Measurements from ENCODE around the gene UTP25.
A peak's percentile ranks its signal among the peaks of the same experiment; 100 is the strongest.

UTP25 gene

DNA sequence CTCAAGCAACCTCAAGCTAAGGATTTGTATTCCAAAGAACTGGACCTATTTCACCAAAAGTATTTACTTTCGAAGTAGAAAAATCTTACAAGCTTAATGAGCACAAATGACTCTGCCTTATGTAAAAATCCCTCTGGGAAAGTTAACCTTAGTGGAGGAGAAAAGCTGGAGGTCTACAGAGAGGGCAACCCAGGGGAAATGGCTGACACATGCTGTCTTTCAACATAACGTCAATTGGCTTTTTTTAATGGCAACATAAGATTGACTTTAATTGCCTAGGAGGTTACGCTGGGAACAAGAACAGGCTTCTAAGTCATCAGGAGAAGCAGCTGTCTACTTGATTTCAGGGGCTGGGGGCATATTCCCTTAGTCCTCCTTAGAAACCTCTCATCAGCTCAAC lies 52.3 kb downstream of the UTP25 start:
- no peak overlapping the region for H3K4ac ChIP-seq (ENCODE audit: low read depth, low read length)
- no peak overlapping the region for H4K5ac ChIP-seq (ENCODE audit: low read length)
- no peak overlapping the region for H3K4me2 ChIP-seq (ENCODE audit: low read length)
- no peaks in the 10 kb centered on the region for H3K79me1 ChIP-seq (ENCODE audit: low read length)
- H3K9ac ChIP-seq (ENCODE audit: low read length) = no peak overlapping the region
- H3K36me3 ChIP-seq (ENCODE audit: control insufficient read depth, insufficient read depth, low read length) = no peaks in the 10 kb centered on the region
- H2AK5ac ChIP-seq (ENCODE audit: low read length) = no peak overlapping the region
- no peaks in the 10 kb centered on the region for H3K27me3 ChIP-seq (ENCODE audit: insufficient read depth, low read length, poor library complexity)
- H2BK5ac ChIP-seq (ENCODE audit: low read length) = no peak overlapping the region
- H3K18ac ChIP-seq (ENCODE audit: low read length) = no peak overlapping the region
- H2BK15ac ChIP-seq (replicated peaks; ENCODE audit: low read depth) = no peak overlapping the region
- no peak overlapping the region for H3K4me3 ChIP-seq (ENCODE audit: low read length)
- H3K23ac ChIP-seq (ENCODE audit: low read length) = no peak overlapping the region
- H3K56ac ChIP-seq (ENCODE audit: low read length) = no peak overlapping the region
- DNase-seq = no peak
- no peak overlapping the region for H2BK120ac ChIP-seq (ENCODE audit: low read depth, low read length)
- H3K4me1 ChIP-seq (ENCODE audit: control insufficient read depth, low read depth, low read length) = no peaks in the 10 kb centered on the region
- no peak overlapping the region for H4K8ac ChIP-seq (ENCODE audit: low read depth, low read length)
- no peak overlapping the region for H3K27ac ChIP-seq (ENCODE audit: low read depth, low read length)
- WGBS (ENCODE audit: extremely low coverage, insufficient coverage, low lambda C conversion rate) = no CpG with 5 or more reads among the region's 3 CpGs
- no peaks in the 10 kb centered on the region for H3K79me2 ChIP-seq (ENCODE audit: control insufficient read depth, insufficient read depth, low read length)

DNA sequence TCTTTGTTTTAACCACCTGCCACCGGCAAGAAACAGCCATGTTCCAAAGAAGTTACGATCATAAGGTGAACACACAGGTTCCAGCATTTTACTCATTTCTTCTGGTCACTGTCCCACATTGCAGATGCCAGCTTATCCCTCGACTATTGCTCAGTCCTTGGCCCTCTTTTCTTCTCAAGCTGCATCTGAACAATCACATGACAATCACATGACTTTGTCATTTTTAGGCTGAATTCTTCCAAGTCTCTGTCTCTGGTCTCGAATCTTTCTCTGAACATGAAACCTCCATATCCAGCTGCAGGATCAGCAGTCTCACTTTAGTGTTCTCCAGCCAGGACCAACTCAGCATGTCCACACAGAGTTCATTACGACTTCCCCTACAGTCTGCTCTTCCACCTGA lies 53.8 kb downstream of the UTP25 start:
- H4K5ac ChIP-seq (ENCODE audit: low read length) = no peak overlapping the region
- H2BK120ac ChIP-seq (ENCODE audit: low read depth, low read length) = no peak overlapping the region
- no peaks in the 10 kb centered on the region for H3K27me3 ChIP-seq (ENCODE audit: insufficient read depth, low read length, poor library complexity)

DNA sequence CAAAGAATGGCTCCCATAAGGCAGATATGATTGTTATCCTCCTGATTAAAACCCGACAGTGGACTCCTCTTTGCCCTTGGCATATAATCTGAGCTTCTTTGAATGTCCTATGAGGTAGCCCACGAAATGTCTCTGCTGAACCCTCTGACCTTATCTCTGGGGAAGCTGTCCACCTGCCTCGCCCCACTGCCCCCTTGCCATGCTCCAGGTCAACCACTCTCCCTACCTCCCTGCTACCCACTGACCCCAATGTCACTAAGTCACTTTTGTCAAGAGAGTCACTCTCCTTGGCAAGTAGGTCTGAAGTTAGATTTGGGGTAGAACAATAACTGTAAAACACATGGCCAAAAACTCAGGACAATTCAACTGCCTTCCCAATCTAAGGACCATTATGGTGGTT lies 54.5 kb downstream of the UTP25 start:
- H3K79me1 ChIP-seq (ENCODE audit: low read length) = no peaks in the 10 kb centered on the region
- H3K9ac ChIP-seq (ENCODE audit: low read length) = no peak overlapping the region
- no peaks in the 10 kb centered on the region for H3K79me2 ChIP-seq (ENCODE audit: control insufficient read depth, insufficient read depth, low read length)
- no peak overlapping the region for H3K4me2 ChIP-seq (ENCODE audit: low read length)
- H2BK5ac ChIP-seq (ENCODE audit: low read length) = no peak overlapping the region
- H3K4ac ChIP-seq (ENCODE audit: low read depth, low read length) = no peak overlapping the region
- WGBS (ENCODE audit: extremely low coverage, insufficient coverage, low lambda C conversion rate) = no CpG with 5 or more reads among the region's 3 CpGs
- H3K36me3 ChIP-seq (ENCODE audit: control insufficient read depth, insufficient read depth, low read length) = no peaks in the 10 kb centered on the region
- H3K4me3 ChIP-seq (ENCODE audit: low read length) = no peak overlapping the region
- H3K4me1 ChIP-seq (ENCODE audit: control insufficient read depth, low read depth, low read length) = no peaks in the 10 kb centered on the region
- no peak overlapping the region for H3K27ac ChIP-seq (ENCODE audit: low read depth, low read length)
- no peak overlapping the region for H3K56ac ChIP-seq (ENCODE audit: low read length)
- H2BK120ac ChIP-seq (ENCODE audit: low read depth, low read length) = no peak overlapping the region
- no peak overlapping the region for H2AK5ac ChIP-seq (ENCODE audit: low read length)
- no peak for DNase-seq
- H2BK15ac ChIP-seq (replicated peaks; ENCODE audit: low read depth) = no peak overlapping the region
- H3K23ac ChIP-seq (ENCODE audit: low read length) = no peak overlapping the region
- H4K8ac ChIP-seq (ENCODE audit: low read depth, low read length) = no peak overlapping the region
- no peak overlapping the region for H4K5ac ChIP-seq (ENCODE audit: low read length)
- H3K27me3 ChIP-seq (ENCODE audit: insufficient read depth, low read length, poor library complexity) = no peaks in the 10 kb centered on the region
- no peak overlapping the region for H3K18ac ChIP-seq (ENCODE audit: low read length)

More for the DNA sequence above, 53.8 kb downstream of the UTP25 start:
- Histone ChIP-seq H2AK5ac (ENCODE audit: low read length) (no peak overlapping the region), H3K27ac (ENCODE audit: low read depth, low read length) (no peak overlapping the region), H3K4me1 (ENCODE audit: control insufficient read depth, low read depth, low read length) (no peaks in the 10 kb centered on the region), H2BK5ac (ENCODE audit: low read length) (no peak overlapping the region), H3K18ac (ENCODE audit: low read length) (no peak overlapping the region), H2BK15ac (replicated peaks; ENCODE audit: low read depth) (no peak overlapping the region), H3K79me2 (ENCODE audit: control insufficient read depth, insufficient read depth, low read length) (no peaks in the 10 kb centered on the region), H3K4me2 (ENCODE audit: low read length) (no peak overlapping the region), H3K4me3 (ENCODE audit: low read length) (no peak overlapping the region), H4K8ac (ENCODE audit: low read depth, low read length) (no peak overlapping the region), H3K79me1 (ENCODE audit: low read length) (no peaks in the 10 kb centered on the region), H3K36me3 (ENCODE audit: control insufficient read depth, insufficient read depth, low read length) (no peaks in the 10 kb centered on the region), H3K9ac (ENCODE audit: low read length) (no peak overlapping the region), H3K56ac (ENCODE audit: low read length) (no peak overlapping the region), H3K23ac (ENCODE audit: low read length) (no peak overlapping the region), H3K4ac (ENCODE audit: low read depth, low read length) (no peak overlapping the region)
- no peak for DNase-seq
- no CpG with 5 or more reads among the region's 5 CpGs for WGBS (ENCODE audit: extremely low coverage, insufficient coverage, low lambda C conversion rate)

DNA sequence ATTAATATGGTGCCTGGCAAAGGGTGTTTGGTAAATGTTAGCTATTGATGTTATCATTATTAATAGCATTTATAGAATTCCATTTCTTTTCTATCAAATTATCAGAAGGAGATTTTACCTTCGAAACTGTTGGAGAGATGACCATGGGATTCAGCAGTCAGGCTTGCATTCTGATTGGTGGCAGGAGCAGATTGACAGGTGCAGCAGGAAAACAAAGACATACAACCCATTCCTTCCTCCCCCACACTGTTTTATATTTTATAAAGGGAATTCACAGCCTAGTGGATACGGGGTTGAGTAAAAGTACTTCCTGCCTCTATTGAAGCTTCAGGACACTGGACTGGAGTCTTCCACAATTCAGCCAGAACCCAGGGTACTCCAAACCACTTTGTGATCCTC lies 55.2 kb downstream of the UTP25 start:
- Histone ChIP-seq H3K36me3 (ENCODE audit: control insufficient read depth, insufficient read depth, low read length) (no peaks in the 10 kb centered on the region), H3K27ac (ENCODE audit: low read depth, low read length) (no peak overlapping the region), H3K18ac (ENCODE audit: low read length) (no peak overlapping the region), H3K4me3 (ENCODE audit: low read length) (no peak overlapping the region), H3K27me3 (ENCODE audit: insufficient read depth, low read length, poor library complexity) (no peaks in the 10 kb centered on the region), H3K4ac (ENCODE audit: low read depth, low read length) (no peak overlapping the region), H2BK15ac (replicated peaks; ENCODE audit: low read depth) (no peak overlapping the region), H2BK5ac (ENCODE audit: low read length) (no peak overlapping the region), H4K8ac (ENCODE audit: low read depth, low read length) (no peak overlapping the region), H3K4me1 (ENCODE audit: control insufficient read depth, low read depth, low read length) (no peaks in the 10 kb centered on the region), H3K4me2 (ENCODE audit: low read length) (no peak overlapping the region), H3K9ac (ENCODE audit: low read length) (no peak overlapping the region), H3K79me1 (ENCODE audit: low read length) (no peaks in the 10 kb centered on the region), H3K79me2 (ENCODE audit: control insufficient read depth, insufficient read depth, low read length) (no peaks in the 10 kb centered on the region), H3K56ac (ENCODE audit: low read length) (no peak overlapping the region), H3K23ac (ENCODE audit: low read length) (no peak overlapping the region), H2AK5ac (ENCODE audit: low read length) (no peak overlapping the region), H4K5ac (ENCODE audit: low read length) (no peak overlapping the region), H2BK120ac (ENCODE audit: low read depth, low read length) (no peak overlapping the region)
- no peak for DNase-seq
- WGBS (ENCODE audit: extremely low coverage, insufficient coverage, low lambda C conversion rate) = no CpG with 5 or more reads among the region's 2 CpGs

DNA sequence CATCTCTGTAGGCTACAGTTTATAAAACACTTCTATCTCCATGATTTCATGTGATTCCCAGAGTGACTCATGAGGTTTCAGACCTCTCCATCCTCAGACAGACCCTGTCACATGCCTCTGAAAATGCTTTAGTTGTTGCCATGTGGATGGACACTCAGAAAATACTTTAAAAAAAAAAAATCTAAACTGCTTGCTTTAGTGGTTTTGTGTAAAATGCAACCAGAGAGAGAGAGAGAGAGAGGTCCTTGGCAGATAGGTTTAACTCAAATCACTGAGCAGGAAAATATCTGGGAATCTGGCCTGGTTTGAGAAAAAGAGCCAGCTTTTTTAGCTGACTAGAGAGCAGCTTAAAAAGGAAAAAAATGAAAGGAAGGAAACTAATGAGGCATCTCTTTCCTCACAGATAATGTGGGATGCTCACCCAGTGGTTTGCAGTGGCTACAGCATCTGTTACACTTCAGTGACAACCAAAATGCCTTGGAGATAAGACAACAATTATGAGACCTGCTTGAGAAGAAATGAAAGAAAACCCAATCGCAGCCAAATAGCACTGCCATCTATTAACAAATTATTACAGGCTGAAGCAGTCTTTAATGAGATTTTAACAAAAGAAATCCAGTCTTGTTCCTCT lies 55.7 kb downstream of the UTP25 start:
- Histone ChIP-seq H3K18ac (ENCODE audit: low read length) (no peak overlapping the region), H4K5ac (ENCODE audit: low read length) (no peak overlapping the region), H3K79me1 (ENCODE audit: low read length) (no peaks in the 10 kb centered on the region), H3K79me2 (ENCODE audit: control insufficient read depth, insufficient read depth, low read length) (no peaks in the 10 kb centered on the region), H3K4me3 (ENCODE audit: low read length) (no peak overlapping the region), H3K27ac (ENCODE audit: low read depth, low read length) (no peak overlapping the region), H3K27me3 (ENCODE audit: insufficient read depth, low read length, poor library complexity) (no peaks in the 10 kb centered on the region), H4K8ac (ENCODE audit: low read depth, low read length) (no peak overlapping the region), H3K4me2 (ENCODE audit: low read length) (no peak overlapping the region), H2BK5ac (ENCODE audit: low read length) (no peak overlapping the region), H3K36me3 (ENCODE audit: control insufficient read depth, insufficient read depth, low read length) (no peaks in the 10 kb centered on the region), H2AK5ac (ENCODE audit: low read length) (no peak overlapping the region), H3K23ac (ENCODE audit: low read length) (no peak overlapping the region), H3K4ac (ENCODE audit: low read depth, low read length) (no peak overlapping the region), H3K9ac (ENCODE audit: low read length) (no peak overlapping the region), H2BK120ac (ENCODE audit: low read depth, low read length) (no peak overlapping the region), H3K56ac (ENCODE audit: low read length) (no peak overlapping the region), H2BK15ac (replicated peaks; ENCODE audit: low read depth) (no peak overlapping the region), H3K4me1 (ENCODE audit: control insufficient read depth, low read depth, low read length) (no peaks in the 10 kb centered on the region)
- peak; percentile 32 for DNase-seq
- no CpG with 5 or more reads among the region's 1 CpG for WGBS (ENCODE audit: extremely low coverage, insufficient coverage, low lambda C conversion rate)

GRCh38 chr1:209884249-209884648 lies 56.5 kb downstream of the UTP25 start:
- no peak overlapping the region for H3K56ac ChIP-seq (ENCODE audit: low read length)
- no peaks in the 10 kb centered on the region for H3K27me3 ChIP-seq (ENCODE audit: insufficient read depth, low read length, poor library complexity)
- no peaks in the 10 kb centered on the region for H3K4me1 ChIP-seq (ENCODE audit: control insufficient read depth, low read depth, low read length)
- H3K79me2 ChIP-seq (ENCODE audit: control insufficient read depth, insufficient read depth, low read length) = no peaks in the 10 kb centered on the region
- no peak overlapping the region for H3K18ac ChIP-seq (ENCODE audit: low read length)
- H3K4ac ChIP-seq (ENCODE audit: low read depth, low read length) = no peak overlapping the region
- H4K5ac ChIP-seq (ENCODE audit: low read length) = no peak overlapping the region
- no peak overlapping the region for H2BK120ac ChIP-seq (ENCODE audit: low read depth, low read length)
- H3K9ac ChIP-seq (ENCODE audit: low read length) = no peak overlapping the region
- no peak overlapping the region for H3K27ac ChIP-seq (ENCODE audit: low read depth, low read length)
- DNase-seq = no peak
- no CpG with 5 or more reads among the region's 4 CpGs for WGBS (ENCODE audit: extremely low coverage, insufficient coverage, low lambda C conversion rate)
- H2AK5ac ChIP-seq (ENCODE audit: low read length) = no peak overlapping the region
- H4K8ac ChIP-seq (ENCODE audit: low read depth, low read length) = no peak overlapping the region
- no peak overlapping the region for H2BK15ac ChIP-seq (replicated peaks; ENCODE audit: low read depth)
- H2BK5ac ChIP-seq (ENCODE audit: low read length) = no peak overlapping the region
- no peak overlapping the region for H3K23ac ChIP-seq (ENCODE audit: low read length)
- no peaks in the 10 kb centered on the region for H3K79me1 ChIP-seq (ENCODE audit: low read length)
- H3K4me3 ChIP-seq (ENCODE audit: low read length) = no peak overlapping the region
- no peak overlapping the region for H3K4me2 ChIP-seq (ENCODE audit: low read length)
- H3K36me3 ChIP-seq (ENCODE audit: control insufficient read depth, insufficient read depth, low read length) = no peaks in the 10 kb centered on the region
